GM10847 (cell line): ENCODE results near the gene GYPC.

Experiments
- POLR2A ChIP-seq: IDR thresholded peaks from 2 replicates; pipeline ENCODE4 v1.6.1; 2011; ENCODE audit not compliant: insufficient read length; ENCODE audit errors: extremely low read depth

GYPC gene

DNA sequence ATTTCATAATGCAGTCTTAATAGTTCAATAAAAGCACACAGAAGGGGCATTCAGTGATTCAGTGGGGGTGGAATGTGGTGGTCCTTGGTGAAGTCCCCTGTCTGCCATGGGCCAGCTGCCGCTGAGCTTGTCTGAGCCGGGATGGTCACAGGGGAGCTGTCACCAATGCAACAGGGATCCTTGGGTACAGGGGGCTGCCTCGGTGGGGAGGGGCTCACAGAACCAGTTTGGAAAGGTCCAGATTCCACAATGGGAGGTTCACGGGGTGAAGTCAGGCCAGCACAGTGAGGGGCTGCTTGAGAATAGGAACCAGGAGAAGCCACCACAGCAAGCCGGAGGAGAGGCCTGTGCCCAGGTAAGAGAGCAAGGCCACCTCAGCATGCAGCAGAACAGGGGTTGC is 75.4 kb downstream of the GYPC start:
- TF ChIP-seq POLR2A: no peak

GRCh38 chr2:126732682-126733245 is 76.8 kb downstream of the GYPC start:
- no peak for TF ChIP-seq POLR2A

DNA sequence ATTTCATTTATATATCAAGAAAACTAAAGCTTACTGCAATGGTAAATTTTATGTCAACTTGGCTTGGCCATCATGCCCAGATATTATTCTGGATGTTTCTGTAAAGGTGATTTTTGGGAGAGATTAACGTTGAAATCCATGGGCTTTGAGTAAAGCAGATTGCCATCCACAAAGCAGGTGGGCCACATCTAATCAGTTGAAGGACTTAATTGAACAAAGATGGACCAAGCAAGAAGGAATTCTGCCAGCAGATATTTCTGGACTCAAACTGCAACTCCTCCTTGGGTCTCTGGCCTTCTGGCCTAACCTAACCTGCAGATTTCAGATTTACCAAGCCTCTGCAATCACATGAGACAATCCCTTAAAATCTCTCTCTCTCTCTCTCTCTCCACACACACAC is 77.8 kb downstream of the GYPC start:
- TF ChIP-seq POLR2A: no peak

DNA sequence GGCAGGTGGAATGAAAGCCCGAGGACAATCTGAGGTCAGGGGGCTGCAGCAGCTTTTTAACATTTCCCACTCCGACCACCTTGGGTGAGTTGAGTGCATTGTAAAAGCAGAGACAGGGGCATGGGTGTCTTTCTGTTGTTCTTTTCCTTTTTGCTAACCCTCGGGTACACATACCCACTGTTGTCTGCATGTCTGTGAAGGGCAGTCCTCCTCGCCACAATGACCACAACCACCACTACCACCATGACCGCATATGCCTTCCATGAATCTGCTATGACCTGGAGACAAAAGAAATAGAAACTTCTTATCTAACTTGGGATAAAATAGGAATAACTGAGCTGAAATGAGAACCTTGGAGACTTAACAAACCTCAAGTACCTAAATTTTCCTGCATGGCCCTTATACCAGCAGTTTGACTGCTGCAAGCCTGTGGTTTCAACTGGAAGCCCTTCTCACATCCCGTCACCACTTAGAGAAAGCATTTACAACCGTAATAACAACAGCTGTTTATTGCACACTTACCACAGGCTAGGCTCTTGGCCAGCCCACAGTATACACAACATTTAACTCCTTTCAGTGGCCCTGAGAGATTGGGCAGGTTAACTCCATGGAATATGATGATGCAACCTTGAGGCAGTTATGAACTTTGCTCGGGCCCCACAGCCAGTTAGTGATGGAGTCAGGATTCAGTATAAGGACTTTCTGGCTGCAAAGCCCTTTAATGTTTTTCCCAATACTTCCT is 80.3 kb downstream of the GYPC start:
- no peak for TF ChIP-seq POLR2A

- TF ChIP-seq POLR2A: no peak
Measured at GRCh38 chr2:126739141-126739540, 83.2 kb downstream of the GYPC start.

DNA sequence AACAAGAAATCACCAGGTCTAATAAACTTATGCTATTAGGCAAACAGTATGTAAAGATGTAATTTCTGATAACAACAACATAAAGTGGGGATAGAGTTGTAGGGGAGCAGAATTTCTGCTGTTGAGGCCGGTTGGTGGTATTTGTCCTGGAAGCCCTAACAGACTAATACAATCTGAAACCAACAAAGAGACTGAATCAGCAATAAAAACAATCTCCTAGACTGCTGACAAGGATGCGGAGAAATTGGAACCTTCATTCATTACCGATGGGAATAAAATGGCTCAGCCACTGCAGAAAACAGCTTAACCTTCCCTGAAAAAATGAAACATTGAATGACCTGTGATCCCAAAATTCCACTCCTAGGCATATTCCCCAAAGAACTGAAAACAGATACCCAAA is 88.7 kb downstream of the GYPC start:
- no peak for TF ChIP-seq POLR2A
